ENCODE measurements around the gene SHE.

GRCh38 chr1:154549202-154549770, 47.1 kb upstream of the SHE start:
- TF ChIP-seq CTCF (IDR thresholded peaks at IDR 0.05) (no peak), POLR2A (IDR thresholded peaks at IDR 0.05) (no peak)
